22Rv1 (cell line): ENCODE data around the gene KSR2.

Source experiments
- ZFX ChIP-seq: fragments of 450-650 bp; IDR thresholded peaks from 2 replicates; pipeline ENCODE4 v1.6.1; 2017; ENCODE audit warnings: antibody characterized with exemption, borderline replicate concordance
- TF ChIP-seq, protein P1 (sequence below): fragments of 450-650 bp; IDR thresholded peaks from 2 replicates; pipeline ENCODE4 v1.5.1; 2017; ENCODE audit warnings: mild to moderate bottlenecking

- TF ChIP-seq, protein P1, sequence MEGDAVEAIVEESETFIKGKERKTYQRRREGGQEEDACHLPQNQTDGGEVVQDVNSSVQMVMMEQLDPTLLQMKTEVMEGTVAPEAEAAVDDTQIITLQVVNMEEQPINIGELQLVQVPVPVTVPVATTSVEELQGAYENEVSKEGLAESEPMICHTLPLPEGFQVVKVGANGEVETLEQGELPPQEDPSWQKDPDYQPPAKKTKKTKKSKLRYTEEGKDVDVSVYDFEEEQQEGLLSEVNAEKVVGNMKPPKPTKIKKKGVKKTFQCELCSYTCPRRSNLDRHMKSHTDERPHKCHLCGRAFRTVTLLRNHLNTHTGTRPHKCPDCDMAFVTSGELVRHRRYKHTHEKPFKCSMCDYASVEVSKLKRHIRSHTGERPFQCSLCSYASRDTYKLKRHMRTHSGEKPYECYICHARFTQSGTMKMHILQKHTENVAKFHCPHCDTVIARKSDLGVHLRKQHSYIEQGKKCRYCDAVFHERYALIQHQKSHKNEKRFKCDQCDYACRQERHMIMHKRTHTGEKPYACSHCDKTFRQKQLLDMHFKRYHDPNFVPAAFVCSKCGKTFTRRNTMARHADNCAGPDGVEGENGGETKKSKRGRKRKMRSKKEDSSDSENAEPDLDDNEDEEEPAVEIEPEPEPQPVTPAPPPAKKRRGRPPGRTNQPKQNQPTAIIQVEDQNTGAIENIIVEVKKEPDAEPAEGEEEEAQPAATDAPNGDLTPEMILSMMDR = no peak
- TF ChIP-seq ZFX = no peak
Measured at GRCh38 chr12:117490130-117490529, 478.7 kb downstream of the KSR2 start.
